Activated CD8-positive, alpha-beta T cell treated with anti-CD3 and anti-CD28 coated beads for 36 hours (primary cell): Measurements from ENCODE around the gene NUDT10. TPM values are rescaled to one million over a fixed set of nuclear protein-coding genes. Genes with fewer than 3 reads are reported as not detected.

Source experiments
- ATAC-seq: fragments of 200-7000 bp; cut with Tn5 transposase; one replicate; pipeline ENCODE4 v1.10.0; 2021; ENCODE audit warnings: mild to moderate bottlenecking, moderate library complexity
- CTCF ChIA-PET: fragments of 350-600 bp; sonication (Branson Sonifier 250); formaldehyde crosslinking; loops from one replicate; lab custom pipeline; 2021; ENCODE audit warnings: antibody characterized with exemption; lab: Charles Lee
- POLR2A ChIA-PET: fragments of 350-600 bp; sonication (Branson Sonifier 250); formaldehyde crosslinking; loops from one replicate; lab custom pipeline; 2021; ENCODE audit warnings: antibody characterized with exemption; lab: Charles Lee
- DNase-seq: peaks from one replicate; pipeline ENCODE4 v3.0.0-alpha.2; 2020
- H3K27ac Mint-ChIP-seq: one replicate; pipeline ENCODE4 v1.8.0; 2021; ENCODE audit warnings: mild to moderate bottlenecking, mixed read lengths
- H3K27me3 Mint-ChIP-seq: one replicate; pipeline ENCODE4 v1.8.0; 2021; ENCODE audit warnings: mixed read lengths
- H3K36me3 Mint-ChIP-seq: one replicate; pipeline ENCODE4 v1.8.0; 2021; ENCODE audit warnings: low read depth, mixed read lengths
- H3K4me1 Mint-ChIP-seq: one replicate; pipeline ENCODE4 v1.8.0; 2021; ENCODE audit warnings: low read depth, mixed read lengths
- H3K4me3 Mint-ChIP-seq: one replicate; pipeline ENCODE4 v1.8.0; 2021; ENCODE audit warnings: mild to moderate bottlenecking, moderate library complexity, mixed read lengths
- H3K9me3 Mint-ChIP-seq: one replicate; pipeline ENCODE4 v1.8.0; 2021; ENCODE audit warnings: mixed read lengths
- intact Hi-C: fragments of 100-400 bp; cut with micrococcal nuclease; formaldehyde crosslinking; loops from one replicate; pipeline ENCODE4 v1.10.0; 2022
- total RNA-seq, 2 experiments: library from RNA; stranded (reverse); gene quantifications; one replicate each; pipeline ENCODE4 v1.2.3, GENCODE V29; 2021
- TF ChIP-seq, protein P1 (sequence below): fragments of 200-600 bp; IDR thresholded peaks from one replicate; pipeline ENCODE4 v1.8.0; 2022; ENCODE audit warnings: antibody characterized with exemption, mild to moderate bottlenecking

NUDT10 gene
- total RNA-seq, 2 experiments from 2014 or later: 3.5 to 4.9 TPM

DNA sequence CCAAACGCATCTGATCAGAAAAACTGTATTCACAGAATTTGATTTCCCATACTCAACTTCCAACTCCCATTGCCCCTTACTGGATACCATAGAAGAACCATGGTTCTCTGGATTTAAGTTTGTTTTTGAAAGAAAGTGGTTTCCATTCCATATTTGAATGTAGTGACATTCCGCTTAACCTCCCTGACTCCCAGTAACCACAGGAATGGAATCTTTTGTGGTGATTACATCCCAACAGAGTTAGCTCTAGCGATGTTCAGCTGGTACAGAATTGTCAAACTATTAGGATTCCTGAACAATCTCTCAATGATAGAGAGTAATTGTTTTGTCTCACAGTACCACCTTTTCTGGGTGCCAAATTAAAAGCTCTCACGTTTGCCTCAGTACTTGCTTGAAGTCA, 1.7 kb downstream of the NUDT10 start:
- no peaks in the 10 kb centered on the region for H3K9me3 Mint-ChIP-seq
- intact Hi-C loops: no loop called here
- ChIA-PET CTCF (interaction anchor here (1.1 to 7.6 kb wide), 3 partner anchors 62 to 125 kb away, joined by 3 to 83 read pairs (median 69); no protein-coding TSS in a partner anchor), POLR2A (no interaction called here)
- H3K4me3 Mint-ChIP-seq: peak overlapping the region; percentile 82
- TF ChIP-seq, protein P1, sequence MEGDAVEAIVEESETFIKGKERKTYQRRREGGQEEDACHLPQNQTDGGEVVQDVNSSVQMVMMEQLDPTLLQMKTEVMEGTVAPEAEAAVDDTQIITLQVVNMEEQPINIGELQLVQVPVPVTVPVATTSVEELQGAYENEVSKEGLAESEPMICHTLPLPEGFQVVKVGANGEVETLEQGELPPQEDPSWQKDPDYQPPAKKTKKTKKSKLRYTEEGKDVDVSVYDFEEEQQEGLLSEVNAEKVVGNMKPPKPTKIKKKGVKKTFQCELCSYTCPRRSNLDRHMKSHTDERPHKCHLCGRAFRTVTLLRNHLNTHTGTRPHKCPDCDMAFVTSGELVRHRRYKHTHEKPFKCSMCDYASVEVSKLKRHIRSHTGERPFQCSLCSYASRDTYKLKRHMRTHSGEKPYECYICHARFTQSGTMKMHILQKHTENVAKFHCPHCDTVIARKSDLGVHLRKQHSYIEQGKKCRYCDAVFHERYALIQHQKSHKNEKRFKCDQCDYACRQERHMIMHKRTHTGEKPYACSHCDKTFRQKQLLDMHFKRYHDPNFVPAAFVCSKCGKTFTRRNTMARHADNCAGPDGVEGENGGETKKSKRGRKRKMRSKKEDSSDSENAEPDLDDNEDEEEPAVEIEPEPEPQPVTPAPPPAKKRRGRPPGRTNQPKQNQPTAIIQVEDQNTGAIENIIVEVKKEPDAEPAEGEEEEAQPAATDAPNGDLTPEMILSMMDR: no peak
- DNase-seq (no peak), ATAC-seq (no peak)
- H3K27me3 Mint-ChIP-seq: no peaks in the 10 kb centered on the region
- no peak overlapping the region for H3K27ac Mint-ChIP-seq
- H3K4me1 Mint-ChIP-seq: peaks cover 3% of the 10 kb centered on the region
- no peaks in the 10 kb centered on the region for H3K36me3 Mint-ChIP-seq

DNA sequence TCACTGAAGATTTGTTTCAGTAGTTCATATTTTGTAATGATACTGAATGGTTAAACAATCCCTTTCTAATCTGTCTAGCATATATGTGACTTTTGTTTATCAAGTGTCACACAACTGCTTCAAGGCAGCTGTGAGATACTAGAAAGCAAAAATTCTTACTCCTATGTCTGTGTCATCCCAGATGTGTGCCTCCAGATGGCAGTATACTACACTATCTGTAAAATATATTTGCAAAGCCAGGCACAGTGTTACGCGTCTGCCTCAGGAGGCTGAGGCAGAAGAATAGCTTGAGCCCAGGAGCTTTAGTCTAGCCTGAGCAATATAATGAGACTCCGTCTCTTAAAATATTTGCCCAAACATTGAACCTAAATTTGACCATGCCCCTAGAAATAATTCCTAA, 4.0 kb downstream of the NUDT10 start:
- Mint-ChIP-seq H3K4me1 (peaks cover 3% of the 10 kb centered on the region), H3K4me3 (no peak overlapping the region), H3K27me3 (no peaks in the 10 kb centered on the region), H3K36me3 (no peaks in the 10 kb centered on the region), H3K9me3 (no peaks in the 10 kb centered on the region), H3K27ac (no peak overlapping the region)
- intact Hi-C loops: loop anchor here (5.0 kb wide), 1 partner anchor 86 kb away; no protein-coding TSS in a partner anchor
- peak; percentile 29 for DNase-seq
- peak; percentile 69 for ATAC-seq
- TF ChIP-seq, protein P1: peak; percentile 40
- ChIA-PET POLR2A (no interaction called here), CTCF (interaction anchor here (1.1 to 7.6 kb wide), 11 partner anchors 10 to 187 kb away, joined by 3 to 83 read pairs (median 4); no protein-coding TSS in a partner anchor)

DNA sequence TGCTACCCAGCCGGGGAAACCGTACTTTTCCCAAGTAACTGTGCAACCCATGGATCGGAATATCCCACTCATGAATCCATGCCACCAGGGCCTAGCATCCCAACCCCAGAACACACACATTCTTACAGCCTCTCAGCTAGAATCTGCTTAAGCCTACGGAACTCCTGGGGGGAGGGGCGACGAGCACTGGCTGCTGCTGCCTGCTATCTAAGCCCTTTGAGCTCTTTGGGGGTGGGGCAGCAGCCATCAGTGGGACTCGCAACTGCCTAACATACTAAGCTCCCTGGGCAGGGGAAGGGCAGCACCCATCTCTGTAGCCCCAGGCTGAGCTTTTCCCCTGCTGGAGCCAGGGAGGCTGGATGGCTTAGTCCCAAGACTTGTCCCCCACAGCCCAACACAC, 28.6 kb downstream of the NUDT10 start:
- Mint-ChIP-seq H3K36me3 (peaks cover 11% of the 10 kb centered on the region), H3K27ac (no peak overlapping the region), H3K4me1 (no peaks in the 10 kb centered on the region), H3K4me3 (no peak overlapping the region), H3K27me3 (no peaks in the 10 kb centered on the region), H3K9me3 (peaks cover 12% of the 10 kb centered on the region)
- TF ChIP-seq, protein P1: no peak
- intact Hi-C loops: no loop called here
- DNase-seq (no peak), ATAC-seq (no peak)
- CTCF ChIA-PET: no interaction called here
- POLR2A ChIA-PET: no interaction called here

DNA sequence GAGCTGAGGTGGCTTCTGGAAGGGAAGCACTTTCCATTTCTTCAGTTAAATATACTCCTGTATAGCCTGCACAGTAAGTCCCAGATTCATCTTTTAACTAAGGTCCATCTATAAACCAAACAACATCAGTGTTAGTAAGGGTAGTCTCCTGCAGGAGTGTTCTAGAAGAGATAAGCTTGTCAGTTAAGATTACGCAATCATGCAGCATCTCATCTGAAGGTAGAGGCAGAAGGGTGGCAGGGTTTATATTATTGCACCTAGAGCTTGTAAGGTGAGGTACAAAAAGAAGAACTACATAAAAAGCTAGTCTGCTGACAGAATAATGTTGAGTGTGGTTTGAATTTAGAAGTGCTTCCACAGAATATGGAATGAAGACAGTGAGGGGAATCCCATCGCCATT, 44.0 kb downstream of the NUDT10 start:
- Mint-ChIP-seq H3K27ac (no peak overlapping the region), H3K4me1 (peaks cover 2% of the 10 kb centered on the region), H3K4me3 (no peak overlapping the region), H3K36me3 (no peaks in the 10 kb centered on the region), H3K9me3 (no peaks in the 10 kb centered on the region), H3K27me3 (no peaks in the 10 kb centered on the region)
- DNase-seq (no peak), ATAC-seq (no peak)
- TF ChIP-seq, protein P1: no peak
- ChIA-PET CTCF (interaction anchor here (1.0 to 1.2 kb wide), 2 partner anchors 24 to 84 kb away, joined by 3 read pairs; no protein-coding TSS in a partner anchor), POLR2A (interaction anchor here (0.5 kb wide), 1 partner anchor 154 kb away, joined by 3 read pairs; no protein-coding TSS in a partner anchor)
- intact Hi-C loops: no loop called here

Other genes with a start within 250 kb of the NUDT10 start
- 1 to 10 TPM; 1.8 to 2.5 TPM for gene NUDT11, start 163.8 kb downstream of the NUDT10 start, total RNA-seq